Spleen (tissue), 7 donors: ENCODE data around the gene CD163L1.

Source experiments
- POLR2A ChIP-seq, 3 donors: fragments of 450-650 bp; IDR thresholded peaks; one replicate each; pipeline ENCODE4 v1.5.1; 2017; ENCODE audit warnings: antibody characterized with exemption in 3 of 3, mild to moderate bottlenecking in 1 of 3
- TF ChIP-seq, protein P1 (sequence below), 11 experiments: fragments of 200-600 bp in 7 of 11; fragments of 450-650 bp in 4 of 11; sonication (generic) in 4 of 11; IDR thresholded peaks in 8 of 11; conservative IDR thresholded peaks in 3 of 11; 1 replicate in 7 of 11; 2 replicates in 4 of 11; pipeline versions ENCODE4 v1.4.0 to v1.8.0; 2016 to 2021; ENCODE audit warnings: antibody characterized with exemption in 11 of 11, inconsistent platforms in 4 of 11, mild to moderate bottlenecking in 1 of 11
- donor health status: DM: no; HTN: no; CAD: no; lungs with moderate emphysema.
- donor health status: DM: no; HTN: no; CAD: no.
- donor health status: DM: no; HTN: no; CAD: no.

DNA sequence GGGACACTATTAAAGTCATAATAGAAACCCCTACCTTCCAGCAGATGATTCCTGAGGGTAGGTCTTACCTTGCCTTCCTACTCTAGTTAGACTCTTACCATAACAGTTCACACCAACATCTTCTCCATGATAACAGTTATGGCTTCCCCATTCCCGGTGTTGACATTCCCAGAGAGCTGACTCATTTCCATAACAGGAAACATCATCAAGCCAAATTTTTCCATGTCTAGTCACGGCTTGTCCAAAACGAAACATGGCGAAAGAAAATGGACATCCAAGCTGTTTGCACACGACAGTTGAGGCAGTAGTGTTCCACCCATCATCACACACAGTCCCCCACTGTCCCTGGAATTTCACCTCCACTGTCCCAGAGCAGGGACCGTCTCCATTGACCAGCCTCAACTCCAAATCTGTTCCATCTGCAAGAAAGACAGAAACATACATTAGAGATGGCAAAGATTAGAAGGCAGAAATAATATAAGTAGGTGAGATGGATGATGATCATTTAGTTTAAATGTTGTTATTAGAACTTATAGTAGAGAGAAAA lies 10.6 kb downstream of the CD163L1 start:
- TF ChIP-seq, protein P1, sequence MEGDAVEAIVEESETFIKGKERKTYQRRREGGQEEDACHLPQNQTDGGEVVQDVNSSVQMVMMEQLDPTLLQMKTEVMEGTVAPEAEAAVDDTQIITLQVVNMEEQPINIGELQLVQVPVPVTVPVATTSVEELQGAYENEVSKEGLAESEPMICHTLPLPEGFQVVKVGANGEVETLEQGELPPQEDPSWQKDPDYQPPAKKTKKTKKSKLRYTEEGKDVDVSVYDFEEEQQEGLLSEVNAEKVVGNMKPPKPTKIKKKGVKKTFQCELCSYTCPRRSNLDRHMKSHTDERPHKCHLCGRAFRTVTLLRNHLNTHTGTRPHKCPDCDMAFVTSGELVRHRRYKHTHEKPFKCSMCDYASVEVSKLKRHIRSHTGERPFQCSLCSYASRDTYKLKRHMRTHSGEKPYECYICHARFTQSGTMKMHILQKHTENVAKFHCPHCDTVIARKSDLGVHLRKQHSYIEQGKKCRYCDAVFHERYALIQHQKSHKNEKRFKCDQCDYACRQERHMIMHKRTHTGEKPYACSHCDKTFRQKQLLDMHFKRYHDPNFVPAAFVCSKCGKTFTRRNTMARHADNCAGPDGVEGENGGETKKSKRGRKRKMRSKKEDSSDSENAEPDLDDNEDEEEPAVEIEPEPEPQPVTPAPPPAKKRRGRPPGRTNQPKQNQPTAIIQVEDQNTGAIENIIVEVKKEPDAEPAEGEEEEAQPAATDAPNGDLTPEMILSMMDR (IDR thresholded peaks at IDR 0.05 in 8 of 11, conservative IDR thresholded peaks at IDR 0.05 in 3 of 11), result no peak
- TF ChIP-seq POLR2A (IDR thresholded peaks at IDR 0.05), result no peak
